ENCODE results near the gene SMIM9.

DNA sequence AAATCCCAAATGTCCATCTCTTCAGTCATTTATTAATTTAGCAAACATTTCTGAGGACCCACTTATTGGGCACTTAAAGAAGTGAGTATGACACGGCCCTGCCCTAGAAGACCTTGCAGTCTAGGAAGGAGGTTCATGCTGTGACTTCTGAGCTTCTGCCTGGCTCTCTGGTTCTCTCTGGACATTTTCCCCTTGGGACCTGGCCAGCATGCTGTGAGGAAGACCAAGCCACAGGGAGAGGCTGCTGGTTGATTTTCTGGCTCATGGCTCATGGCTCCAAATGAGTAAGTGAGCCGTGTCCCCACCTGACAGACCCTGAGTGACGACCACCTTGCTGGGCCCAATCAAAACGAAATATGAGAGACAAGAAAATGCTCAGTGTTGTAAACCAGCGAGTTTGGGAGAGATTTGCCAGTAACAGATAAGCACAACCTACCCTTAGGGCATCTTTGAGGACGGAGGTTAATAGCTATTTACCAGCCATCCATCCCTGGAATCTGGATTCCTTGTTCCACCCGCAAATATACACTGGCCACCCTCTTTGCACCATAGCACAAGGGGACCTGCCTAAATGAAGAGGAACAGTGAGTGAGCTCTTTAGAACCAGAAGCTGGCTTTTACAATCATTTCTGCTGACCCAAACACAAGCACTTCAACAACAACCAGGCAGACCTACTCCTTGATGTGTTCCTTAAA, 30.1 kb downstream of the SMIM9 start:
- TF ChIP-seq, protein P1, sequence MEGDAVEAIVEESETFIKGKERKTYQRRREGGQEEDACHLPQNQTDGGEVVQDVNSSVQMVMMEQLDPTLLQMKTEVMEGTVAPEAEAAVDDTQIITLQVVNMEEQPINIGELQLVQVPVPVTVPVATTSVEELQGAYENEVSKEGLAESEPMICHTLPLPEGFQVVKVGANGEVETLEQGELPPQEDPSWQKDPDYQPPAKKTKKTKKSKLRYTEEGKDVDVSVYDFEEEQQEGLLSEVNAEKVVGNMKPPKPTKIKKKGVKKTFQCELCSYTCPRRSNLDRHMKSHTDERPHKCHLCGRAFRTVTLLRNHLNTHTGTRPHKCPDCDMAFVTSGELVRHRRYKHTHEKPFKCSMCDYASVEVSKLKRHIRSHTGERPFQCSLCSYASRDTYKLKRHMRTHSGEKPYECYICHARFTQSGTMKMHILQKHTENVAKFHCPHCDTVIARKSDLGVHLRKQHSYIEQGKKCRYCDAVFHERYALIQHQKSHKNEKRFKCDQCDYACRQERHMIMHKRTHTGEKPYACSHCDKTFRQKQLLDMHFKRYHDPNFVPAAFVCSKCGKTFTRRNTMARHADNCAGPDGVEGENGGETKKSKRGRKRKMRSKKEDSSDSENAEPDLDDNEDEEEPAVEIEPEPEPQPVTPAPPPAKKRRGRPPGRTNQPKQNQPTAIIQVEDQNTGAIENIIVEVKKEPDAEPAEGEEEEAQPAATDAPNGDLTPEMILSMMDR (IDR thresholded peaks at IDR 0.05) = no peak
- TF ChIP-seq ZFX (IDR thresholded peaks at IDR 0.05; ENCODE audit: borderline replicate concordance) = no peak
